HL-60 (cell line): ENCODE results near the gene GRIA1.

ENCODE experiments used
- DNase-seq, 2 experiments: peaks; one replicate each; pipeline ENCODE4 v3.0.0-alpha.2; 2010 to 2020; ENCODE audit warnings: low read depth in 1 of 2, low spot score in 1 of 2
- H3K27ac ChIP-seq: fragments of 250-450 bp; sonication (Bioruptor Pico); replicated peaks from 2 replicates; pipeline ENCODE4 v1.5.1; 2020; ENCODE audit warnings: mild to moderate bottlenecking, moderate library complexity
- H3K27me3 ChIP-seq: fragments of 250-450 bp; sonication (Bioruptor Pico); 2 replicates; pipeline ENCODE4 v1.5.1; 2021; ENCODE audit warnings: mild to moderate bottlenecking, moderate library complexity; ENCODE audit not compliant: insufficient read depth, poor library complexity, severe bottlenecking
- H3K4me3 ChIP-seq: replicated peaks from 2 replicates; pipeline ENCODE4 v1.5.1; 2011; ENCODE audit warnings: mild to moderate bottlenecking, control low read depth, low read length; ENCODE audit not compliant: insufficient read depth
- GABPA ChIP-seq: IDR thresholded peaks from 2 replicates; pipeline ENCODE4 v1.6.1; 2012; ENCODE audit warnings: low read depth
- POLR2AphosphoS5 ChIP-seq: IDR thresholded peaks from 2 replicates; pipeline ENCODE4 v1.6.1; 2012; ENCODE audit warnings: low read depth
- SPI1 ChIP-seq: IDR thresholded peaks from 2 replicates; pipeline ENCODE4 v1.6.1; 2012; ENCODE audit warnings: low read depth, mild to moderate bottlenecking, borderline replicate concordance
- TF ChIP-seq, protein P1 (sequence below): IDR thresholded peaks from 2 replicates; pipeline ENCODE4 v1.6.1; 2012; ENCODE audit warnings: low read depth; ENCODE audit not compliant: insufficient replicate concordance
- TF ChIP-seq, protein P2 (sequence below): IDR thresholded peaks from one replicate; pipeline ENCODE4 v1.5.1; 2011; ENCODE audit warnings: low read length, control low read depth, inconsistent platforms; ENCODE audit not compliant: insufficient read depth

GRIA1 gene

DNA sequence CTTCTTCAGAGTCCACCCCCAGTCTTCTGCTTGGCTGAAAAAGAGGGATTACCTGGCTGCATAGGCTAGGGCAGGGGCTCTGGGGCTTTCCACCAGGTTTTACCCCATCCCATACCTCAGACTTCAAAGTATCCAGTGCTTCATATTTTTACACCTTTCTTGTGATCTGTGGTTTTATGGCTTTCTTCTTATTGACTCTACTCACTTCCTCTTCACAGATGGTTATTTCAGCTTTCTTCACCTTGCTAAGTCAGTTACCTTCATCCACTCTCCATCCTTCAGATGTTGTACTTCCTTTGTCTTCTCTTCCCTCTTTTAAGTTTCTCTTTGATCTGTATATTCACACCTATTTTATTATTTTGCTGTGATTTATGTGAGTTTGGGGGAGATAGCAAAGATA is 104.3 kb downstream of the GRIA1 start:
- TF ChIP-seq POLR2AphosphoS5 (no peak), SPI1 (no peak)
- TF ChIP-seq, protein P1, sequence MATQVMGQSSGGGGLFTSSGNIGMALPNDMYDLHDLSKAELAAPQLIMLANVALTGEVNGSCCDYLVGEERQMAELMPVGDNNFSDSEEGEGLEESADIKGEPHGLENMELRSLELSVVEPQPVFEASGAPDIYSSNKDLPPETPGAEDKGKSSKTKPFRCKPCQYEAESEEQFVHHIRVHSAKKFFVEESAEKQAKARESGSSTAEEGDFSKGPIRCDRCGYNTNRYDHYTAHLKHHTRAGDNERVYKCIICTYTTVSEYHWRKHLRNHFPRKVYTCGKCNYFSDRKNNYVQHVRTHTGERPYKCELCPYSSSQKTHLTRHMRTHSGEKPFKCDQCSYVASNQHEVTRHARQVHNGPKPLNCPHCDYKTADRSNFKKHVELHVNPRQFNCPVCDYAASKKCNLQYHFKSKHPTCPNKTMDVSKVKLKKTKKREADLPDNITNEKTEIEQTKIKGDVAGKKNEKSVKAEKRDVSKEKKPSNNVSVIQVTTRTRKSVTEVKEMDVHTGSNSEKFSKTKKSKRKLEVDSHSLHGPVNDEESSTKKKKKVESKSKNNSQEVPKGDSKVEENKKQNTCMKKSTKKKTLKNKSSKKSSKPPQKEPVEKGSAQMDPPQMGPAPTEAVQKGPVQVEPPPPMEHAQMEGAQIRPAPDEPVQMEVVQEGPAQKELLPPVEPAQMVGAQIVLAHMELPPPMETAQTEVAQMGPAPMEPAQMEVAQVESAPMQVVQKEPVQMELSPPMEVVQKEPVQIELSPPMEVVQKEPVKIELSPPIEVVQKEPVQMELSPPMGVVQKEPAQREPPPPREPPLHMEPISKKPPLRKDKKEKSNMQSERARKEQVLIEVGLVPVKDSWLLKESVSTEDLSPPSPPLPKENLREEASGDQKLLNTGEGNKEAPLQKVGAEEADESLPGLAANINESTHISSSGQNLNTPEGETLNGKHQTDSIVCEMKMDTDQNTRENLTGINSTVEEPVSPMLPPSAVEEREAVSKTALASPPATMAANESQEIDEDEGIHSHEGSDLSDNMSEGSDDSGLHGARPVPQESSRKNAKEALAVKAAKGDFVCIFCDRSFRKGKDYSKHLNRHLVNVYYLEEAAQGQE, result no peak
- H3K4me3 ChIP-seq, result no peak overlapping the region
- DNase-seq, result no peak
- no peak overlapping the region for H3K27ac ChIP-seq
- H3K27me3 ChIP-seq, result no peaks in the 10 kb centered on the region

DNA sequence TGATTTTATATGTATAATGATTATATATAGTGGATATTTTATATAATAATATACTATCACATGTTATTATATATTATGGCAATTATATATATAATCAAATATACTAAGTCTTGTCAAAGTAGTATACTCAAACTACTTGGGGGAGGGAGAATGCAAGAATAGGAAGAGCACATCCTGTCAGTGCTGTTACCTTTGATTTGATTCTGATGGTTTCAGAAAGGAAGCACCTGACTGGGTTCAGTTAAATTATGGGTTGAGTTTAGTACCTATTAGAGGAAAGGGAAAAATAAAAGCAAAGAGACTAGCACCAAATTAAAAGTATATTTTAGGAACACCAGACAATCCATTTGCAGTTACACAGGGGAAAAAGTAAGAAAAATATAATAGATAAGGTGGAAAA is 107.6 kb downstream of the GRIA1 start:
- Histone ChIP-seq H3K4me3 (no peak overlapping the region), H3K27ac (no peak overlapping the region), H3K27me3 (no peaks in the 10 kb centered on the region)
- DNase-seq, result no peak
- TF ChIP-seq, protein P2, sequence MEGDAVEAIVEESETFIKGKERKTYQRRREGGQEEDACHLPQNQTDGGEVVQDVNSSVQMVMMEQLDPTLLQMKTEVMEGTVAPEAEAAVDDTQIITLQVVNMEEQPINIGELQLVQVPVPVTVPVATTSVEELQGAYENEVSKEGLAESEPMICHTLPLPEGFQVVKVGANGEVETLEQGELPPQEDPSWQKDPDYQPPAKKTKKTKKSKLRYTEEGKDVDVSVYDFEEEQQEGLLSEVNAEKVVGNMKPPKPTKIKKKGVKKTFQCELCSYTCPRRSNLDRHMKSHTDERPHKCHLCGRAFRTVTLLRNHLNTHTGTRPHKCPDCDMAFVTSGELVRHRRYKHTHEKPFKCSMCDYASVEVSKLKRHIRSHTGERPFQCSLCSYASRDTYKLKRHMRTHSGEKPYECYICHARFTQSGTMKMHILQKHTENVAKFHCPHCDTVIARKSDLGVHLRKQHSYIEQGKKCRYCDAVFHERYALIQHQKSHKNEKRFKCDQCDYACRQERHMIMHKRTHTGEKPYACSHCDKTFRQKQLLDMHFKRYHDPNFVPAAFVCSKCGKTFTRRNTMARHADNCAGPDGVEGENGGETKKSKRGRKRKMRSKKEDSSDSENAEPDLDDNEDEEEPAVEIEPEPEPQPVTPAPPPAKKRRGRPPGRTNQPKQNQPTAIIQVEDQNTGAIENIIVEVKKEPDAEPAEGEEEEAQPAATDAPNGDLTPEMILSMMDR, result no peak
- TF ChIP-seq GABPA (no peak), SPI1 (no peak), POLR2AphosphoS5 (no peak)
- TF ChIP-seq, protein P1, result no peak

DNA sequence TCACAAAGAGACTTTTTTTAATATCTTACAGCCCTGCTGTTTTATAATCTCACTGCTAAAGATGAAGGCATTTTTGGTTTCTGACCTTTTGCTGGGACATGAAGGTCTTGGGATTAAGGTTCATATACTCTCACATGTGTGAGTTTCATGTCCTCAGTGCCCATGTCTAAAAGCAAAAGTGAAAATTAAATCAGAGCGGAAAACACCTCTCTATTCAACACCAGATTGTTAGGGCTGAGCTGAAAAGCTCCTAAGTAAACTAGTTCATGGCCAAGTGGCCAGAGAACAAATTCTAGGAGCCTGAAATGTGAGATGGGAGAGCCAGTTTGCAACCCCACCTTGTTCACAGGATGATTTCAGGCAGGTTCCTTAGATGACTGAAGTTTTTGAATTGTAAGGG is 110.9 kb downstream of the GRIA1 start:
- Histone ChIP-seq H3K27ac (no peak overlapping the region), H3K4me3 (no peak overlapping the region), H3K27me3 (no peaks in the 10 kb centered on the region)
- TF ChIP-seq GABPA, result no peak
- no peak for TF ChIP-seq POLR2AphosphoS5
- no peak for TF ChIP-seq SPI1
- TF ChIP-seq, protein P1, result no peak
- TF ChIP-seq, protein P2, result no peak
- no peak for DNase-seq

DNA sequence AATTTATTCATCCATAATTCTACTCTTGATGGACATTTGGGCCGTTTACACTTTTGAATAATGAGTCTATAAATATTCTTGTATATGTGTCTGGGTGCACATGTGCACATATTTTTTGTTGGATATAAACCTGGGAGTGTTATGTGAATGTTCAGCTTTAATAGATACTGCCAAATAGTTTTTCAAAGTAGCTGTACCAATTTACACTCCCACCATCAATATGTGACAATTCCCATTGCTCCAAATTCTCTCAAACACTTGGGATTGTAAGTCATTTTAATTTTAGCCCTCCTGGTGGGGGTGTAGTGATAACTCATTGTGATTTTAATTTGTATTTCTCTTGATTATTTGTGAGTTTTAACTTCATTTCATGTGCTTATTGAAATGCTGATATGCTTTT is 114.9 kb downstream of the GRIA1 start:
- TF ChIP-seq, protein P1, result no peak
- no peak for DNase-seq
- H3K27ac ChIP-seq, result no peak overlapping the region
- H3K4me3 ChIP-seq, result no peak overlapping the region
- no peaks in the 10 kb centered on the region for H3K27me3 ChIP-seq
